DND-41 (cell line): Measurements from ENCODE around the gene PDIA5.

Experiments used
- CTCF ChIP-seq: IDR thresholded peaks from 2 replicates; pipeline ENCODE4 v1.5.1; 2012; ENCODE audit warnings: borderline replicate concordance, low read length, moderate library complexity, mild to moderate bottlenecking; ENCODE audit not compliant: poor library complexity, severe bottlenecking; ENCODE audit errors: extremely low read depth
- EZH2 ChIP-seq: IDR thresholded peaks from 3 replicates; pipeline ENCODE4 v1.6.1; 2012; ENCODE audit warnings: borderline replicate concordance, low read depth, mild to moderate bottlenecking, moderate library complexity, low read length, inconsistent platforms; ENCODE audit not compliant: severe bottlenecking

- TF ChIP-seq EZH2, result no peak
- no peak for TF ChIP-seq CTCF
Measured at GRCh38 chr3:123076496-123077418, 9.9 kb downstream of the PDIA5 start.
